ENCODE results near the gene SLC7A5.
"Not testable (repeated sequence)": the region's sequence is repeated elsewhere in the genome, so short reads cannot be mapped to it uniquely, and the experiment has no call there.

DNA sequence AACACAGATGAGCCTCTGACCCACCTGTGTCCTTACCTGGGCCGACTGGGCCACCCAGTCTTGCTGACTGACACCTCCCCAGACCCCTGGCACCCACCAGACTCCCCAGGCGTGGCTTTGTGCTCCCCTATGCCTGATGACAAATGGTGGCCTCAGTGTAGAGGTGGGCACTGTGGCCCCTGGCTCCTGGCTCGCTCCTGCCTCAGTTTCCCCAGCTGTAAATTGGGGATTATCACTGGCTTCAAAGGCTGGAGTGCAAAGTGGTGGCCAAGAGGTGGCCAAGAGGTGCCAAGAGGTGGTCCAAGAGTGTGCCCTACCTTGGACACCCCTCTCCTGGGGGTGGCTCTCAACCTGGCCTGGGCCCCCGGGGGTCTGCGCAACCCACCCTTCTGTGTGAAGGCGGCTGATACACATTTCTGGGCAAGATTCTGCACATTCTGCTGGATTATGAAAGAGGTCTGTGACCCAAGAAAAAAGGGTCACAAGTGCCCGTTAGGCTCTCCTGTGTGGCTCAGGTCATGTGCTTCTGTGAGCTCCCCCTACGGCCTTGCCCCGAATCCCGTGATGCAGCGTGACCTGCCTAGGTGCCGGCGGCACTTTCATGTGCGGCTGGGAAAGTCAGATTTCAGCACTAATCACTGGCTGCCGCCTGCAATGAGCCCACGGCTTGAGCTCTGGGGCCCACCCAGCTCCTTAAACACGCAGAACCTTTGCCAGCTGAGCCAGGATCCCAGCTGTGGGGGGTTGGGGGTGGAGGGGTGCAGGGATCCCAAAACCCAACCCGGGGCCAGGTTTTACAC lies 7.8 kb downstream of the SLC7A5 start:
- not testable (repeated sequence) for TF ChIP-seq TCF12 (IDR thresholded peaks at IDR 0.05; ENCODE audit: low read depth); TEAD4 (IDR thresholded peaks at IDR 0.05); EP300 (IDR thresholded peaks at IDR 0.05; ENCODE audit: borderline replicate concordance); CEBPB (IDR thresholded peaks at IDR 0.05)
